Measurements from ENCODE around the gene SMU1.

DNA sequence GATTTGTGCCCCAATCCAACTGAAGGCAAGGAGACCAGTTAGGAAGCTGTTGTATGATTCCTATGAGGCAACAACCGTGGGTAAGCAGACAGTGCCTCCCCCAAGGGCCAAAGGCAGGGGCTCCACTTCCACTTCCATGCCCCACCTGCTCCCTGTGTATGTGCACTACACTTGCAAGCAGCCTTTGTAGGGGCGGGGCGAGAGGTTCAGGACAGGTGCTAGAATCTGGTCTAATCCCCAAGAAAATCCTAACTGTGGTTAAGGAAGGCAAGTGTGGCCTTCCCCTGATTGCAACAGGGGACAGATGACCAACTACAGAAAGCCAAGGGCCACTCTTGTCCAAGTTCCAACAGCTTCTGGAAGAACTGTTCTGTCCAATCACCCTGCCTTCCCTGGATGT is 49.0 kb upstream of the SMU1 start:
- TF ChIP-seq CTCF (IDR thresholded peaks at IDR 0.05) (no peak), POLR2A (IDR thresholded peaks at IDR 0.05) (no peak)

Data from gastroesophageal sphincter (tissue), 3 donors.